HepG2 (cell line): ENCODE results near the gene HNRNPF. TPM values are rescaled to one million over a fixed set of nuclear protein-coding genes. Genes with fewer than 3 reads are reported as not detected.

Source experiments
- ATF6 ChIP-seq: sonication (generic); formaldehyde crosslinking; conservative IDR thresholded peaks from 2 replicates; pipeline ENCODE4 v1.4.0; 2020; ENCODE audit warnings: missing genetic modification reagents
- ETV5 ChIP-seq: IDR thresholded peaks from 2 replicates; pipeline ENCODE4 v1.6.1; 2018; ENCODE audit warnings: missing biosample characterization, missing genetic modification reagents, inconsistent platforms, borderline replicate concordance
- HES4 ChIP-seq: sonication (generic); formaldehyde crosslinking; IDR thresholded peaks from 2 replicates; pipeline ENCODE4 v1.9.0; 2021; ENCODE audit warnings: mild to moderate bottlenecking, missing genetic modification reagents, borderline replicate concordance
- HNRNPLL ChIP-seq: fragments of 200-400 bp; formaldehyde crosslinking; IDR thresholded peaks from 2 replicates; pipeline ENCODE4 v1.6.1; 2017; ENCODE audit warnings: mild to moderate bottlenecking, low read depth, low read length; ENCODE audit not compliant: poor library complexity, severe bottlenecking
- MIER3 ChIP-seq: IDR thresholded peaks from 2 replicates; pipeline ENCODE4 v1.6.1; 2016; ENCODE audit warnings: missing compliant biosample characterization, borderline replicate concordance
- NCOA5 ChIP-seq: sonication (generic); formaldehyde crosslinking; IDR thresholded peaks from 2 replicates; pipeline ENCODE4 v1.4.0; 2020; ENCODE audit warnings: missing genetic modification reagents
- PAF1 ChIP-seq: IDR thresholded peaks from 2 replicates; pipeline ENCODE4 v1.6.1; 2016; ENCODE audit warnings: missing genetic modification reagents, missing compliant biosample characterization
- RBM22 ChIP-seq: fragments of 200-400 bp; formaldehyde crosslinking; optimal IDR thresholded peaks from 2 replicates; pipeline ENCODE3; 2017; ENCODE audit warnings: mild to moderate bottlenecking, low read length, moderate library complexity
- TBP ChIP-seq: sonication (generic); formaldehyde crosslinking; IDR thresholded peaks from 2 replicates; pipeline ENCODE4 v1.5.0; 2020; ENCODE audit warnings: missing genetic modification reagents
- XRCC5 ChIP-seq: fragments of 200-400 bp; formaldehyde crosslinking; optimal IDR thresholded peaks from 2 replicates; pipeline ENCODE3; 2017; ENCODE audit warnings: mild to moderate bottlenecking, low read length
- ZNF235 ChIP-seq: sonication (generic); formaldehyde crosslinking; IDR thresholded peaks from 2 replicates; pipeline ENCODE4 v1.8.1; 2023; ENCODE audit warnings: mild to moderate bottlenecking, missing genetic modification reagents, borderline replicate concordance
- ZSCAN20 ChIP-seq: sonication (generic); formaldehyde crosslinking; IDR thresholded peaks from 2 replicates; pipeline ENCODE4 v1.4.0; 2020; ENCODE audit warnings: missing genetic modification reagents, mild to moderate bottlenecking, borderline replicate concordance
- ZSCAN25 ChIP-seq: sonication (generic); formaldehyde crosslinking; IDR thresholded peaks from 2 replicates; pipeline ENCODE4 v1.8.0; 2022; ENCODE audit warnings: mild to moderate bottlenecking, missing genetic modification reagents
- ZSCAN9 ChIP-seq: IDR thresholded peaks from 2 replicates; pipeline ENCODE4 v1.6.1; 2016; ENCODE audit warnings: borderline replicate concordance
- polyA plus RNA-seq, 8 experiments: library from polyadenylated mRNA; depleted of rRNA in 3 of 8; stranded (reverse) in 7 of 8; unstranded in 1 of 8; fragments of >200 nt; fragmentation: Illumina TruSeq in 4 of 8; extraction: Trizol in 4 of 8; gene quantifications; 2 replicates each; pipeline versions ENCODE4 v1.2.1 to v1.2.3, GENCODE V29; 2011 to 2016; ENCODE audit warnings: low read depth in 4 of 8, missing spikeins in 1 of 8, mixed read lengths in 1 of 8; ENCODE audit not compliant: insufficient read depth in 1 of 8
- total RNA-seq, 5 experiments: library from RNA; depleted of rRNA; stranded (reverse); fragments of >200 nt; fragmentation: Illumina TruSeq; extraction: Trizol; gene quantifications; 2 replicates each; pipeline ENCODE4 v1.2.3, GENCODE V29; 2016; ENCODE audit warnings: low read depth in 1 of 5
- TF ChIP-seq, protein P1 (sequence below): IDR thresholded peaks from 2 replicates; pipeline ENCODE4 v1.6.1; 2012; ENCODE audit warnings: low read length, improper control_type of control experiment
- TF ChIP-seq, protein P2 (sequence below): IDR thresholded peaks from 2 replicates; pipeline ENCODE4 v1.4.0; 2020; ENCODE audit warnings: mild to moderate bottlenecking, missing genetic modification reagents

The HNRNPF gene
- total and polyA plus RNA-seq, 2 of the 13 experiments (the other 11 are each of a cell fraction or from before 2014, with no cell fraction given) = 166 to 308 TPM

DNA sequence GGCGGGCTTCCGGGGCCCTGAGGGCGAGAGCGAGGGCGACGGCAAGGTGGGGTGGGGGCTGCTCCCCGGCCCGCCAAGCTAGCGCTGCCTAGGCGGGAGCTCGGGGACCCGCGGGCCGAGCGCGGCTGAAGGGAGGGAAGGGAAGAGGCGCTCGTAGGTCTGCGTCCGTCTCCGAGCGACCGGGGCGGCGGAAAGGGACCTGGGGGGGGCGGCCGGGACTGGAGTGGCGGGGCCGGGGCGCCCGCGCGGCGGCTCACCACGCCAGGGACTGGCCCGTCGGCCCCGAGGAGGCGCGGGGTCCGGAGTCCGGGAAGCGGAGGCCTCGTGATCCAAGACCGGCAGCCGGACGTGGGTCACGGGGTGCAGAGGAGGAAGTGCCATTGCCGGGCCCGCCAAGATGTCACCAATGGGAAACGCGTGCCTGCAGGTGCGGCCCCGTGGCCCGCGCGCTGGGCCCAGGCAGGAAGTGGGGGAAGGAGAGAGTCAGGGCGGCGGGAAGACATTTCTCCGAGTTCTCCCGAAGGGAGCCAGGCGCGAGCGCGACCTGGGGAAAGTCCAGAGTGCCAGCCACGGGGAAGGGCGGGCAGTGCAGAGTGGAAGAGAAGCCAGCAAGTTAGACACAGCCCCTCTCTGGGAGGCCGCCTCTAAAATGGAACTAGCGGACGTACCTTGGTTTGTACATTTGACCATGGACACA is 11.9 kb downstream of the HNRNPF start (continued):
- TF ChIP-seq ATF6 (CRISPR knock-in tag) = no peak
- TF ChIP-seq, protein P1, sequence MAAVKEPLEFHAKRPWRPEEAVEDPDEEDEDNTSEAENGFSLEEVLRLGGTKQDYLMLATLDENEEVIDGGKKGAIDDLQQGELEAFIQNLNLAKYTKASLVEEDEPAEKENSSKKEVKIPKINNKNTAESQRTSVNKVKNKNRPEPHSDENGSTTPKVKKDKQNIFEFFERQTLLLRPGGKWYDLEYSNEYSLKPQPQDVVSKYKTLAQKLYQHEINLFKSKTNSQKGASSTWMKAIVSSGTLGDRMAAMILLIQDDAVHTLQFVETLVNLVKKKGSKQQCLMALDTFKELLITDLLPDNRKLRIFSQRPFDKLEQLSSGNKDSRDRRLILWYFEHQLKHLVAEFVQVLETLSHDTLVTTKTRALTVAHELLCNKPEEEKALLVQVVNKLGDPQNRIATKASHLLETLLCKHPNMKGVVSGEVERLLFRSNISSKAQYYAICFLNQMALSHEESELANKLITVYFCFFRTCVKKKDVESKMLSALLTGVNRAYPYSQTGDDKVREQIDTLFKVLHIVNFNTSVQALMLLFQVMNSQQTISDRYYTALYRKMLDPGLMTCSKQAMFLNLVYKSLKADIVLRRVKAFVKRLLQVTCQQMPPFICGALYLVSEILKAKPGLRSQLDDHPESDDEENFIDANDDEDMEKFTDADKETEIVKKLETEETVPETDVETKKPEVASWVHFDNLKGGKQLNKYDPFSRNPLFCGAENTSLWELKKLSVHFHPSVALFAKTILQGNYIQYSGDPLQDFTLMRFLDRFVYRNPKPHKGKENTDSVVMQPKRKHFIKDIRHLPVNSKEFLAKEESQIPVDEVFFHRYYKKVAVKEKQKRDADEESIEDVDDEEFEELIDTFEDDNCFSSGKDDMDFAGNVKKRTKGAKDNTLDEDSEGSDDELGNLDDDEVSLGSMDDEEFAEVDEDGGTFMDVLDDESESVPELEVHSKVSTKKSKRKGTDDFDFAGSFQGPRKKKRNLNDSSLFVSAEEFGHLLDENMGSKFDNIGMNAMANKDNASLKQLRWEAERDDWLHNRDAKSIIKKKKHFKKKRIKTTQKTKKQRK = no peak
- no peak for TF ChIP-seq PAF1 (CRISPR knock-in tag)
- TF ChIP-seq XRCC5 = peak; percentile 46
- 0 out of 2 replicates have a peak, but pooled peaks have one; percentile 53 for TF ChIP-seq ZSCAN20 (CRISPR knock-in tag)
- TF ChIP-seq HNRNPLL = peak; percentile 34
- peak; percentile 95 for TF ChIP-seq HES4 (CRISPR knock-in tag)
- TF ChIP-seq TBP = no peak
- peak; percentile 73; the same call in 1 of the 2 replicates for TF ChIP-seq MIER3 (CRISPR knock-in tag)
- TF ChIP-seq ZSCAN9 (CRISPR knock-in tag) = peak; percentile 94
- peak; percentile 97 for TF ChIP-seq RBM22
- TF ChIP-seq ETV5 (CRISPR knock-in tag) = peak; percentile 96
- TF ChIP-seq, protein P2, sequence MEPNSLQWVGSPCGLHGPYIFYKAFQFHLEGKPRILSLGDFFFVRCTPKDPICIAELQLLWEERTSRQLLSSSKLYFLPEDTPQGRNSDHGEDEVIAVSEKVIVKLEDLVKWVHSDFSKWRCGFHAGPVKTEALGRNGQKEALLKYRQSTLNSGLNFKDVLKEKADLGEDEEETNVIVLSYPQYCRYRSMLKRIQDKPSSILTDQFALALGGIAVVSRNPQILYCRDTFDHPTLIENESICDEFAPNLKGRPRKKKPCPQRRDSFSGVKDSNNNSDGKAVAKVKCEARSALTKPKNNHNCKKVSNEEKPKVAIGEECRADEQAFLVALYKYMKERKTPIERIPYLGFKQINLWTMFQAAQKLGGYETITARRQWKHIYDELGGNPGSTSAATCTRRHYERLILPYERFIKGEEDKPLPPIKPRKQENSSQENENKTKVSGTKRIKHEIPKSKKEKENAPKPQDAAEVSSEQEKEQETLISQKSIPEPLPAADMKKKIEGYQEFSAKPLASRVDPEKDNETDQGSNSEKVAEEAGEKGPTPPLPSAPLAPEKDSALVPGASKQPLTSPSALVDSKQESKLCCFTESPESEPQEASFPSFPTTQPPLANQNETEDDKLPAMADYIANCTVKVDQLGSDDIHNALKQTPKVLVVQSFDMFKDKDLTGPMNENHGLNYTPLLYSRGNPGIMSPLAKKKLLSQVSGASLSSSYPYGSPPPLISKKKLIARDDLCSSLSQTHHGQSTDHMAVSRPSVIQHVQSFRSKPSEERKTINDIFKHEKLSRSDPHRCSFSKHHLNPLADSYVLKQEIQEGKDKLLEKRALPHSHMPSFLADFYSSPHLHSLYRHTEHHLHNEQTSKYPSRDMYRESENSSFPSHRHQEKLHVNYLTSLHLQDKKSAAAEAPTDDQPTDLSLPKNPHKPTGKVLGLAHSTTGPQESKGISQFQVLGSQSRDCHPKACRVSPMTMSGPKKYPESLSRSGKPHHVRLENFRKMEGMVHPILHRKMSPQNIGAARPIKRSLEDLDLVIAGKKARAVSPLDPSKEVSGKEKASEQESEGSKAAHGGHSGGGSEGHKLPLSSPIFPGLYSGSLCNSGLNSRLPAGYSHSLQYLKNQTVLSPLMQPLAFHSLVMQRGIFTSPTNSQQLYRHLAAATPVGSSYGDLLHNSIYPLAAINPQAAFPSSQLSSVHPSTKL (CRISPR knock-in tag) = peak; percentile 85
- TF ChIP-seq ZSCAN25 (CRISPR knock-in tag) = peak; percentile 66; the same call in 1 of the 2 replicates
- peak; percentile 82; the same call in 1 of the 2 replicates for TF ChIP-seq ZNF235 (CRISPR knock-in tag)
- no peak for TF ChIP-seq NCOA5 (CRISPR knock-in tag)
